Body of pancreas (tissue), 4 donors: ENCODE data around the gene PEMT.

Experiments used
- CTCF ChIP-seq, 7 experiments: fragments of 450-650 bp in 4 of 7; fragments of 200-600 bp in 3 of 7; sonication (generic) in 3 of 7; IDR thresholded peaks; one replicate each; pipeline ENCODE4 v1.5.1; 2016 to 2019; ENCODE audit warnings: antibody characterized with exemption in 7 of 7
- POLR2A ChIP-seq, 3 donors: fragments of 450-650 bp; IDR thresholded peaks; one replicate each; pipeline ENCODE4 v1.6.1; 2016; ENCODE audit warnings: antibody characterized with exemption in 3 of 3, mild to moderate bottlenecking in 2 of 3

- TF ChIP-seq CTCF (IDR thresholded peaks at IDR 0.05), result no peak
- TF ChIP-seq POLR2A (IDR thresholded peaks at IDR 0.05), result no peak
Measured at GRCh38 chr17:17495536-17496188, 95.8 kb downstream of the PEMT start.
